ENCODE results near the gene PIP5K1B.

DNA sequence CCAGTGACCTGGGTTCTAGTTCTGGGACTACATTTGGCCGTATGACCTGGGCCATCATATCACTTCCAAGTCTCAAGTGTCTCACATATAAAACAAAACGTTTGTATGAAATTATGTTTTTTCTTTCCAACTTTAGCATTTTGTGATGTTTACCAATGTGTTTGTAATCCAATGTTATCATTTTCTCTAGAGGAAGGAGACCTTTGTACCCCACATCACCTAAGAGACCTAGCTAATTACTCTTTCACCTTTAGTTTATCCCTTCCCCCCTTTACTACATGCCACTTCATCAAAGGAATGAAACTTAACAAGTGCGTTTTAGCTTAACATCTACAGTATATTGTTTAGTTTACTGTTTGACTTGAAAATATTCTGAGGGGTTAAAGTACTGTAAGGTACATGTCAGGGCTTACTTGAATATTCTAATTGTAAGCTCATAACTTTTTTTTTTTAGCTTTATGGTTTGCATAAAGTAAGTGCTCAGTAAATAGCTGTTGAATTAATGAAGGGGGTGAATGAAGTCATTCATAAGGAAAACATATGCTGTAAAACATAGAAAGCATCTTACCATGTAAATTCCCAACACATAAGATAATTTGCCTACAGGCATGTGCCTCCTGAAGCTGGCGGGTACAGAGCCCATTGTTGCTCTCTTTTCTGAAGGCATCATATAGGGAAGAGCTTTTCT, 2.9 kb downstream of the PIP5K1B start:
- TF ChIP-seq TAF1 (conservative IDR thresholded peaks at IDR 0.05) = no peak
- TF ChIP-seq, protein P1, sequence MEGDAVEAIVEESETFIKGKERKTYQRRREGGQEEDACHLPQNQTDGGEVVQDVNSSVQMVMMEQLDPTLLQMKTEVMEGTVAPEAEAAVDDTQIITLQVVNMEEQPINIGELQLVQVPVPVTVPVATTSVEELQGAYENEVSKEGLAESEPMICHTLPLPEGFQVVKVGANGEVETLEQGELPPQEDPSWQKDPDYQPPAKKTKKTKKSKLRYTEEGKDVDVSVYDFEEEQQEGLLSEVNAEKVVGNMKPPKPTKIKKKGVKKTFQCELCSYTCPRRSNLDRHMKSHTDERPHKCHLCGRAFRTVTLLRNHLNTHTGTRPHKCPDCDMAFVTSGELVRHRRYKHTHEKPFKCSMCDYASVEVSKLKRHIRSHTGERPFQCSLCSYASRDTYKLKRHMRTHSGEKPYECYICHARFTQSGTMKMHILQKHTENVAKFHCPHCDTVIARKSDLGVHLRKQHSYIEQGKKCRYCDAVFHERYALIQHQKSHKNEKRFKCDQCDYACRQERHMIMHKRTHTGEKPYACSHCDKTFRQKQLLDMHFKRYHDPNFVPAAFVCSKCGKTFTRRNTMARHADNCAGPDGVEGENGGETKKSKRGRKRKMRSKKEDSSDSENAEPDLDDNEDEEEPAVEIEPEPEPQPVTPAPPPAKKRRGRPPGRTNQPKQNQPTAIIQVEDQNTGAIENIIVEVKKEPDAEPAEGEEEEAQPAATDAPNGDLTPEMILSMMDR (IDR thresholded peaks at IDR 0.05; ENCODE audit: low read depth, low read length, missing input control) = no peak
- TF ChIP-seq, protein P2, sequence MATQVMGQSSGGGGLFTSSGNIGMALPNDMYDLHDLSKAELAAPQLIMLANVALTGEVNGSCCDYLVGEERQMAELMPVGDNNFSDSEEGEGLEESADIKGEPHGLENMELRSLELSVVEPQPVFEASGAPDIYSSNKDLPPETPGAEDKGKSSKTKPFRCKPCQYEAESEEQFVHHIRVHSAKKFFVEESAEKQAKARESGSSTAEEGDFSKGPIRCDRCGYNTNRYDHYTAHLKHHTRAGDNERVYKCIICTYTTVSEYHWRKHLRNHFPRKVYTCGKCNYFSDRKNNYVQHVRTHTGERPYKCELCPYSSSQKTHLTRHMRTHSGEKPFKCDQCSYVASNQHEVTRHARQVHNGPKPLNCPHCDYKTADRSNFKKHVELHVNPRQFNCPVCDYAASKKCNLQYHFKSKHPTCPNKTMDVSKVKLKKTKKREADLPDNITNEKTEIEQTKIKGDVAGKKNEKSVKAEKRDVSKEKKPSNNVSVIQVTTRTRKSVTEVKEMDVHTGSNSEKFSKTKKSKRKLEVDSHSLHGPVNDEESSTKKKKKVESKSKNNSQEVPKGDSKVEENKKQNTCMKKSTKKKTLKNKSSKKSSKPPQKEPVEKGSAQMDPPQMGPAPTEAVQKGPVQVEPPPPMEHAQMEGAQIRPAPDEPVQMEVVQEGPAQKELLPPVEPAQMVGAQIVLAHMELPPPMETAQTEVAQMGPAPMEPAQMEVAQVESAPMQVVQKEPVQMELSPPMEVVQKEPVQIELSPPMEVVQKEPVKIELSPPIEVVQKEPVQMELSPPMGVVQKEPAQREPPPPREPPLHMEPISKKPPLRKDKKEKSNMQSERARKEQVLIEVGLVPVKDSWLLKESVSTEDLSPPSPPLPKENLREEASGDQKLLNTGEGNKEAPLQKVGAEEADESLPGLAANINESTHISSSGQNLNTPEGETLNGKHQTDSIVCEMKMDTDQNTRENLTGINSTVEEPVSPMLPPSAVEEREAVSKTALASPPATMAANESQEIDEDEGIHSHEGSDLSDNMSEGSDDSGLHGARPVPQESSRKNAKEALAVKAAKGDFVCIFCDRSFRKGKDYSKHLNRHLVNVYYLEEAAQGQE (IDR thresholded peaks at IDR 0.05) = no peak
- TF ChIP-seq EGR1 (IDR thresholded peaks at IDR 0.05; ENCODE audit: low read depth in 2 of 2) = no peak
- TF ChIP-seq, protein P3, sequence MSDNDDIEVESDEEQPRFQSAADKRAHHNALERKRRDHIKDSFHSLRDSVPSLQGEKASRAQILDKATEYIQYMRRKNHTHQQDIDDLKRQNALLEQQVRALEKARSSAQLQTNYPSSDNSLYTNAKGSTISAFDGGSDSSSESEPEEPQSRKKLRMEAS (IDR thresholded peaks at IDR 0.05) = no peak
- no peak for TF ChIP-seq GABPA (IDR thresholded peaks at IDR 0.05 in 1 of 2, conservative IDR thresholded peaks at IDR 0.05 in 1 of 2)
- TF ChIP-seq ATF3 (IDR thresholded peaks at IDR 0.05) = no peak
- TF ChIP-seq SP1 (IDR thresholded peaks at IDR 0.05) = no peak
- TF ChIP-seq ZBTB33 (IDR thresholded peaks at IDR 0.05) = no peak
- TF ChIP-seq JUND (IDR thresholded peaks at IDR 0.05) = no peak
- TF ChIP-seq FOXA1 (IDR thresholded peaks at IDR 0.05) = no peak
- TF ChIP-seq HNF4G (IDR thresholded peaks at IDR 0.05) = no peak
- TF ChIP-seq RXRA (IDR thresholded peaks at IDR 0.05) = no peak
- no peak for TF ChIP-seq HNF4A (conservative IDR thresholded peaks at IDR 0.05)
